ENCODE data around the gene RPL12. TPM values are rescaled to one million over a fixed set of nuclear protein-coding genes. Genes with fewer than 3 reads are reported as not detected.

Gene RPL12
- total and polyA plus RNA-seq, 2 of the 13 experiments (the other 11 are each of a cell fraction or from before 2014, with no cell fraction given): 1,551 to 2,590 TPM

- Histone ChIP-seq H3K4me1 (ENCODE audit: insufficient read depth, low read length) (no peaks in the 10 kb centered on the region), H3K9ac (ENCODE audit: insufficient read depth, low read depth, low read length) (no peak overlapping the region), H3K4me2 (ENCODE audit: low read depth, low read length) (no peak overlapping the region), H4K20me1 (ENCODE audit: insufficient read depth, low read length) (no peaks in the 10 kb centered on the region), H3K9me3 (ENCODE audit: low read length) (no peaks in the 10 kb centered on the region), H3K79me2 (ENCODE audit: insufficient read depth, low read length) (no peaks in the 10 kb centered on the region), H3K27ac (ENCODE audit: extremely low read length, insufficient read depth, low read length) (no peak overlapping the region), H2AFZ (ENCODE audit: low read length) (no peak overlapping the region), H3K36me3 (replicated peaks in 1 of 2; ENCODE audit: control insufficient read depth in 1 of 2, insufficient read depth in 2 of 2, low read length in 2 of 2) (peaks cover 14 to 40% of the 10 kb centered on the region in 2 experiments), H3K27me3 (ENCODE audit: control insufficient read depth in 1 of 2, insufficient read depth in 2 of 2, low read length in 2 of 2) (no peaks in the 10 kb centered on the region), H3K4me3 (replicated peaks in 1 of 3; ENCODE audit: insufficient read depth in 1 of 3, low read depth in 2 of 3, low read length in 3 of 3) (no peak overlapping the region)
- POLR2A ChIA-PET: no interaction called here
- CTCF ChIA-PET (ENCODE audit: low intra/inter-chr PET ratio, low total read pairs): no interaction called here
- ATAC-seq (peak; percentile 29; the same call in 2 of the 3 replicates), FAIRE-seq (no peak), DNase-seq (ENCODE audit: low spot score) (no peak)
- BruUV-seq (replicated peaks): no TSS peak
- intact Hi-C loops (cut with micrococcal nuclease; ENCODE audit: unreplicated experiment): no loop called here
- in situ Hi-C loops (cut with HindIII; ENCODE audit: extremely low pct_ligation_motif_present, low pct_unique_long_range_greater_than_20kb): no loop called here
- WGBS (ENCODE audit: low lambda C conversion rate): 92% methylated on average over 13 of the region's 22 CpGs
- no peak for TF ChIP-seq ZNF777 (CRISPR knock-in tag; IDR thresholded peaks at IDR 0.05)
- TF ChIP-seq, protein P1, sequence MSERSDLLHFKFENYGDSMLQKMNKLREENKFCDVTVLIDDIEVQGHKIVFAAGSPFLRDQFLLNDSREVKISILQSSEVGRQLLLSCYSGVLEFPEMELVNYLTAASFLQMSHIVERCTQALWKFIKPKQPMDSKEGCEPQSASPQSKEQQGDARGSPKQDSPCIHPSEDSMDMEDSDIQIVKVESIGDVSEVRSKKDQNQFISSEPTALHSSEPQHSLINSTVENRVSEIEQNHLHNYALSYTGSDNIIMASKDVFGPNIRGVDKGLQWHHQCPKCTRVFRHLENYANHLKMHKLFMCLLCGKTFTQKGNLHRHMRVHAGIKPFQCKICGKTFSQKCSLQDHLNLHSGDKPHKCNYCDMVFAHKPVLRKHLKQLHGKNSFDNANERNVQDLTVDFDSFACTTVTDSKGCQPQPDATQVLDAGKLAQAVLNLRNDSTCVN (CRISPR knock-in tag; IDR thresholded peaks at IDR 0.05; ENCODE audit: borderline replicate concordance): no peak
- TF ChIP-seq RBM39 (IDR thresholded peaks at IDR 0.05; ENCODE audit: low read depth, low read length, poor library complexity, severe bottlenecking): no peak
- no peak for TF ChIP-seq MATR3 (CRISPR knock-in tag; IDR thresholded peaks at IDR 0.05)
- TF ChIP-seq TARDBP (CRISPR knock-in tag; IDR thresholded peaks at IDR 0.05): no peak
- no peak for TF ChIP-seq RBFOX2 (IDR thresholded peaks at IDR 0.05; ENCODE audit: low read depth, low read length)
- TF ChIP-seq ZNF530 (CRISPR knock-in tag; IDR thresholded peaks at IDR 0.05; ENCODE audit: low read depth): no peak
- no peak for TF ChIP-seq FOXP1 (IDR thresholded peaks at IDR 0.05)
- no peak for TF ChIP-seq FOXP1 (CRISPR knock-in tag; IDR thresholded peaks at IDR 0.05)
- TF ChIP-seq ZNF572 (CRISPR knock-in tag; IDR thresholded peaks at IDR 0.05): no peak
- TF ChIP-seq, protein P2, sequence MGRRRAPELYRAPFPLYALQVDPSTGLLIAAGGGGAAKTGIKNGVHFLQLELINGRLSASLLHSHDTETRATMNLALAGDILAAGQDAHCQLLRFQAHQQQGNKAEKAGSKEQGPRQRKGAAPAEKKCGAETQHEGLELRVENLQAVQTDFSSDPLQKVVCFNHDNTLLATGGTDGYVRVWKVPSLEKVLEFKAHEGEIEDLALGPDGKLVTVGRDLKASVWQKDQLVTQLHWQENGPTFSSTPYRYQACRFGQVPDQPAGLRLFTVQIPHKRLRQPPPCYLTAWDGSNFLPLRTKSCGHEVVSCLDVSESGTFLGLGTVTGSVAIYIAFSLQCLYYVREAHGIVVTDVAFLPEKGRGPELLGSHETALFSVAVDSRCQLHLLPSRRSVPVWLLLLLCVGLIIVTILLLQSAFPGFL (CRISPR knock-in tag; IDR thresholded peaks at IDR 0.05): no peak
- no peak for TF ChIP-seq ZNF710 (CRISPR knock-in tag; IDR thresholded peaks at IDR 0.05; ENCODE audit: borderline replicate concordance)
- no peak for TF ChIP-seq NFKBIZ (CRISPR knock-in tag; IDR thresholded peaks at IDR 0.05)
- no peak for TF ChIP-seq PCBP1 (IDR thresholded peaks at IDR 0.05; ENCODE audit: borderline replicate concordance, low read depth, low read length)
- no peak for TF ChIP-seq NCOA2 (CRISPR knock-in tag; IDR thresholded peaks at IDR 0.05)
- TF ChIP-seq, protein P3, sequence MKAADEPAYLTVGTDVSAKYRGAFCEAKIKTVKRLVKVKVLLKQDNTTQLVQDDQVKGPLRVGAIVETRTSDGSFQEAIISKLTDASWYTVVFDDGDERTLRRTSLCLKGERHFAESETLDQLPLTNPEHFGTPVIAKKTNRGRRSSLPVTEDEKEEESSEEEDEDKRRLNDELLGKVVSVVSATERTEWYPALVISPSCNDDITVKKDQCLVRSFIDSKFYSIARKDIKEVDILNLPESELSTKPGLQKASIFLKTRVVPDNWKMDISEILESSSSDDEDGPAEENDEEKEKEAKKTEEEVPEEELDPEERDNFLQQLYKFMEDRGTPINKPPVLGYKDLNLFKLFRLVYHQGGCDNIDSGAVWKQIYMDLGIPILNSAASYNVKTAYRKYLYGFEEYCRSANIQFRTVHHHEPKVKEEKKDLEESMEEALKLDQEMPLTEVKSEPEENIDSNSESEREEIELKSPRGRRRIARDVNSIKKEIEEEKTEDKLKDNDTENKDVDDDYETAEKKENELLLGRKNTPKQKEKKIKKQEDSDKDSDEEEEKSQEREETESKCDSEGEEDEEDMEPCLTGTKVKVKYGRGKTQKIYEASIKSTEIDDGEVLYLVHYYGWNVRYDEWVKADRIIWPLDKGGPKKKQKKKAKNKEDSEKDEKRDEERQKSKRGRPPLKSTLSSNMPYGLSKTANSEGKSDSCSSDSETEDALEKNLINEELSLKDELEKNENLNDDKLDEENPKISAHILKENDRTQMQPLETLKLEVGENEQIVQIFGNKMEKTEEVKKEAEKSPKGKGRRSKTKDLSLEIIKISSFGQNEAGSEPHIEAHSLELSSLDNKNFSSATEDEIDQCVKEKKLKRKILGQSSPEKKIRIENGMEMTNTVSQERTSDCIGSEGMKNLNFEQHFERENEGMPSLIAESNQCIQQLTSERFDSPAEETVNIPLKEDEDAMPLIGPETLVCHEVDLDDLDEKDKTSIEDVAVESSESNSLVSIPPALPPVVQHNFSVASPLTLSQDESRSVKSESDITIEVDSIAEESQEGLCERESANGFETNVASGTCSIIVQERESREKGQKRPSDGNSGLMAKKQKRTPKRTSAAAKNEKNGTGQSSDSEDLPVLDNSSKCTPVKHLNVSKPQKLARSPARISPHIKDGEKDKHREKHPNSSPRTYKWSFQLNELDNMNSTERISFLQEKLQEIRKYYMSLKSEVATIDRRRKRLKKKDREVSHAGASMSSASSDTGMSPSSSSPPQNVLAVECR (CRISPR knock-in tag; IDR thresholded peaks at IDR 0.05; ENCODE audit: borderline replicate concordance): no peak
- no peak for TF ChIP-seq ZBTB7A (CRISPR knock-in tag; IDR thresholded peaks at IDR 0.05)
Observed at GRCh38 chr9:127489471-127490115, 38.4 kb upstream of the RPL12 start.

Data from HepG2 (cell line).